Kidney capillary endothelial cell (primary cell): ENCODE data around the gene KLF6.
A peak's percentile ranks its signal among the peaks of the same experiment; 100 is the strongest.

ENCODE experiments used
- DNase-seq: peaks from one replicate; pipeline ENCODE4 v3.0.0-alpha.2; 2018; ENCODE audit warnings: low spot score

Gene KLF6

GRCh38 chr10:3811291-3811870, 26.4 kb upstream of the KLF6 start:
- DNase-seq = peak; percentile 48

GRCh38 chr10:3808689-3809199, 23.7 kb upstream of the KLF6 start:
- peak; percentile 20 for DNase-seq

GRCh38 chr10:3807928-3808496, 23.0 kb upstream of the KLF6 start:
- peak; percentile 37 for DNase-seq

GRCh38 chr10:3807211-3807927, 22.4 kb upstream of the KLF6 start:
- peak; percentile 3 for DNase-seq

- peak; percentile 83 for DNase-seq
These were observed 21.6 kb upstream of the KLF6 start for GRCh38 chr10:3806603-3807002.

- peak; percentile 97 for DNase-seq
These were observed 20.9 kb upstream of the KLF6 start for GRCh38 chr10:3805791-3806461.

- peak; percentile 92 for DNase-seq
These were observed 20.3 kb upstream of the KLF6 start for GRCh38 chr10:3805201-3805790.

GRCh38 chr10:3803927-3804741, 19.1 kb upstream of the KLF6 start:
- peak; percentile 69 for DNase-seq

GRCh38 chr10:3803295-3803926, 18.4 kb upstream of the KLF6 start:
- peak; percentile 16 for DNase-seq

- DNase-seq = no peak
These were observed 17.7 kb upstream of the KLF6 start for GRCh38 chr10:3802526-3803265.

- DNase-seq = no peak
These were observed 16.7 kb upstream of the KLF6 start for GRCh38 chr10:3801558-3802192.

- no peak for DNase-seq
These were observed 15.6 kb upstream of the KLF6 start for GRCh38 chr10:3800586-3800985.

GRCh38 chr10:3797750-3798149, 12.7 kb upstream of the KLF6 start:
- DNase-seq = no peak

GRCh38 chr10:3793553-3793952, 8.5 kb upstream of the KLF6 start:
- DNase-seq = no peak

- no peak for DNase-seq
These were observed 7.8 kb upstream of the KLF6 start for GRCh38 chr10:3792710-3793219.

GRCh38 chr10:3791974-3792633, 7.1 kb upstream of the KLF6 start:
- no peak for DNase-seq

GRCh38 chr10:3790858-3791257, 5.8 kb upstream of the KLF6 start:
- DNase-seq = no peak

- DNase-seq = no peak
These were observed 5.3 kb upstream of the KLF6 start for GRCh38 chr10:3790272-3790671.

- DNase-seq = no peak
These were observed 4.6 kb upstream of the KLF6 start for GRCh38 chr10:3789621-3790020.
